NCI-H446 treated with DMSO at 0.1 percent for 48 hours (cell line): ENCODE data around the gene TNFRSF18.

ENCODE experiments used
- DNase-seq: peaks from one replicate; lab custom pipeline; 2025; lab: John Stamatoyannopoulos, UW

TNFRSF18 gene

DNA sequence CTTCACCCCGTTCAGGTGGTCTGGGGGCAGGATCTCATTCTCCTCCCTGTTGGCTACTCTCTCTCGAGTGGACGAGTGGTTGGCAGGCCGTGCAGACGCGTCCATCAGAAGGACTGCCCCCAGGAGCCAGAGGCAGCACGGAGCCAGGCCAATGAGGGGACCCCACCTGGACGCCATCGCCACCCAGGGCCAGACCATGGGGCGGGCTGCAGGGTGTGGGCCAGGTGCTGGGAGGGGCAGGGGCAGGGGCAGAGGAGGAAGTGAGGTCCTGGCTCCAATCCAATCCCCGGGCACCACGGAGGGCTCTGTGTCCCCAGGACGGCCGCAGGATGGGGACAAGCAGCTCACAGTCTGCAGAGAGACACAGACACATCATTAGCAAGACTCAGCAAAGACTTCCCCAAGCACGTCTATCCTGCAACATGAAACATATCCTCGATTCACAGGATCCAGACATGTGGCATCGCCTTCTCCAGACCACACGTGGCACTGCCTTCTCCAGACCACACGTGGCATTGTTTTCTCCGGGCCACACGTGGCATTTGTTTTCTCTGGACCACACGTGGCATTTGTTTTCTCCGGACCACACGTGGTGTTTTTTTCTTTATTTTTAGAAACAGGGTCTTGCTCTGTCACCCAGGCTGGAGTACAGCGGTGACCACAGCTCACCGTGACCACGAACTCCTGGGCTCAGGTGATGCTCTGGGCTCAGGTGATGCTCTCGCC is 22.4 kb upstream of the TNFRSF18 start:
- DNase-seq = no peak

DNA sequence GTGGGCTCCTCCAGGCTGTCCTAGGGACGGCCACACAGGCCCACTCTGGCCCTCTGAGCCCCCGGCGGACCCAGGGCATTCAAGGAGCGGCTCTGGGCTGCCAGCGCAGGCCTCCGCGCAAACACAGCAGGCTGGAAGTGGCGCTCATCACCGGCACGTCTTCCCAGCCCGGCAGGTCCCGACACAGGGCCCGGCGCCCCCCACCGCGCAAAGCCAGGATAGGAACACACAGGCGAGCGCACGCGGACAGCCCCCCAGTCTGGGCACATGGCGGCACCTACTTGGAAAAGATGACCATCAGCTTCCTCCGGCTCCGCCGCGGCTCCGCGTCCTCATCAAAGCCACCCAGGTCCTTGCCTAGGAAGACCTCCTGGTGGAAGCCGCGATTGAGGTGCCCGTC is 21.8 kb upstream of the TNFRSF18 start:
- DNase-seq = no peak

DNA sequence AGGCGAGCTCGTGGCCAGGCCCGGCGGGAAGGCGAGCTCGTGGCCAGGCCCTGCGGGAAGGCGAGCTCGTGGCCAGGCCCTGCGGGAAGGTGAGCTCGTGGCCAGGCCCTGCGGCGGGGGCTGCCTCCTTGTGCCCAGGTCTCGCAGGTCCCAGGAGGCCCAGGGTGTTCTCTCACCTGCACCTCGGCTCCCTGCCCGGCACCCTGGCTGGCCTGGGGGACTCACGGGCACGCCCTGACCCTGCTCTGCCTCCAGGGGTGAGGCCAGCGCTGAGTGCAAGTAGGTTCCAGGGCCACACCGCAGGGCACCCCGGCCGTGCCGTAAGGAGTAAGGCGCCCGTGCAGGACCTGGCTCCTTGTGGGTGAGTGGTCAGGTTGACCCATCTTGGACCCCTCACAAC is 21.0 kb upstream of the TNFRSF18 start:
- no peak for DNase-seq

DNA sequence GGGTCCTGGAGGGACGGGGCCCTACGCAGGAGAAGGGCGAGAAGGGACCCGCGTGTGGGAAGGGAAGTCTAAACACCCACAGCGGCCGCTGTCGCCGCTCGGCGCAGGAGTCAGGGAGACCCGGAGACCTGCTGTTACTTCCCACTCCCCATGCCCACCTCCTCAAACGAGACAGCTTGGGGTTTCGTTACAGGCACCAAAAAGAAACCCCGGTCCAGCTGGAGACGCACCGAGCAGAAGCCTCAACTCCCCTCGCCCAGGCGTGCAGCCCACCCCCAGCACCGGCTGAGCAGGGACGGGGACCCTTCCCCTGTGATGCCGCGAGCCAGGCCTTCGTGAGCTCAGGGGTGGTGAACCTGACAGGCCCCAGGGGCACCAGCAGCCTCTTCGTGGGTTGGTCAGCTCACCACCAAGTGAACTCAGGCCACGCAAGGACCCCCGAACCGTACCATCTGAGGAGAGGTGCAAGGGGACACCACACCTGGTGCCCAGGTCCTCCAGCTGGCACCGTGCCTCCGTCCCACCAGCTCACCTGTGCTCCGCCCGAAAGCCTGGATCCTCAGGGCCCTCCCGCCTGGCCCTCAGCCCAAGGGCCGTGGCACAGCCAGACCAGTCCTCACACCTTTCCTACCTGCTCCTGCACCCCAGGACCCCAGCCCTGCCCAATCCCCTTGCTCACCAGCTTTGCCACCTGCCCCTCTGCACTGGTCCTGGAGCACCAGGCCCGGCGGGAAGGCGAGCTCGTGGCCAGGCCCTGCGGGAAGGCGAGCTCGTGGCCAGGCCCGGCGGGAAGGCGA is 20.4 kb upstream of the TNFRSF18 start:
- DNase-seq = no peak

DNA sequence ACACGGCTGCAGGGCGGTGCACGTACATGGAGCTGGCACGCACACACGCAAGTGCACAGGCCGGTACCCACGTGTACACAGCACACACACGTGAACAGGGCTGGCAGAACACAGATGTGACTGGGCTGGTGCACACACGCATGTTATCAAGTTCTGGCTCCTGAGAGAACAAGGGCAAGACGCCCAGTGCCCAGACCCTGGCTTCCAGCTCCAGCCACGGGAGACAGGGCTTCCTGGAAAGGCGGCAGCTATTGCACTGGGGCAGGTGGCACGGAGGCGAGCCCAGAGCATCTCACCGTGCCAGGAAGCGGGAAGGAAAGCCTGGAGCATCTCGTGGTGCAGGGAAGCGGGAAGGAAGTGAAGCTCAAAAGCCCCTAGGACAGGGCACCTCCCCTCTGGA is 19.5 kb upstream of the TNFRSF18 start:
- DNase-seq = no peak

DNA sequence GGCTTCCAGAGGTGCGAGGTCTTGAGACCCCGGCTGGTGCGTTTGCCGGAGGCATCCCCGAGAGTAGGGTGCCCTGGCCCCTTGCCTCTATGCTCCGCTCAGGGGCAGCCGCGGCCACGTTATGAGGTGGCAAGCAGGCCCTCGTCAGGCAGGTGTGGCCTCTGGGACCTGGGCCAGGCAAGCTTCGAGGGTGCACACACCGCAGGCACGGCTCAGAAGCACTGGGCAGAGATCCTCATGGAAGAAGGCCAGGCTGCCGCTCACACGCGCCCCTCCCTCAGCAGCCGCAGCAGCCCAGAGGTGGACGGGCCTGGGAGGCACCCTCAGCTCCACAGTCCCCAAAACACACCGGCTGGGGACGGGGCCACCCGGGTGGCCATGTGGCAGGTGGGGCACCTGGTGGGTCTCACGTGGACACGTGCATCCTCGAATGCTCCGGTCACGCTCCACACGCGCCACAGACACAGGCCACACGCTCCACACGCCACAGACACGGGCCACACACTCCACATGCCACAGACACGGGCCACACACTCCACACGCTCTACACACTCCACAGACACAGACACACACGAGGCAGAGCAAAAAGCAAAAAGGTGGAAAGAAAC is 18.9 kb upstream of the TNFRSF18 start:
- no peak for DNase-seq

DNA sequence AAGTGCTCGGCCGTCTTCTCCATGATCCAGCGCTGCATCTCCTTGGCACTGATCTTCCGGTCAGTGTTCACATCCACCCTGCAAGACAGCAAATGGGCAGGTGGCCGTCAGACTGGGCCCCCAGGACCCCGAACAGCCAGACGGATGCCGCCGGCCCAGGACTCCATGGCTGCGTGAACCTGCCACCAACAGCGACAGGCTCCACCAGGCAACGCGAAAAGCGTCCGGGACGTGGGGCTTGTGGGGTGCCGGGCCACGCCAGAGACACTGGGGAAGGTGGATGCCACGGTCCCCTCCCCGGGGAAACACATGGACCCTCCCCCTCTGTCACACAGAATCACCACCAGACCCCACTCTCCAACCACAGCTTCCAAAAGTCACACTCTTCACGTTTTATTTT is 17.5 kb upstream of the TNFRSF18 start:
- no peak for DNase-seq

DNA sequence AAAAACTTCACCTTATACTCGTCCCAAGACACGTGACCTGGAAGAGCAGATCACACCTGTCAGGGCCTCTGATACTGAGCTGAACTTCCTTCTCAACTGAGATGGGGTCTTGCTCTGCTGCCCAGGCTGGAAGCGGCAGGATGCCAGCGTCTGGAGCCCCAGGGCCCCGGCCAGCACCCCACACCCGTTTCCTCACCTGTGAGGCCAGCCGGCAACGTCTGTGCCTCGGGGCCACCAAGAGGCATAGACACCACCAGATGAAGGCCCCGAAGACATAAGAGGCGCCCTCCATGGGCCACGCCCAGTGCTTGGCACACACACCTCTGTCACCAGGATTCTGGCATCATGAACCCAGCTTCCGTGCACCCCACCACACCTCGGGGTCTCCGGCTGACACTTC is 16.9 kb upstream of the TNFRSF18 start:
- DNase-seq = no peak

DNA sequence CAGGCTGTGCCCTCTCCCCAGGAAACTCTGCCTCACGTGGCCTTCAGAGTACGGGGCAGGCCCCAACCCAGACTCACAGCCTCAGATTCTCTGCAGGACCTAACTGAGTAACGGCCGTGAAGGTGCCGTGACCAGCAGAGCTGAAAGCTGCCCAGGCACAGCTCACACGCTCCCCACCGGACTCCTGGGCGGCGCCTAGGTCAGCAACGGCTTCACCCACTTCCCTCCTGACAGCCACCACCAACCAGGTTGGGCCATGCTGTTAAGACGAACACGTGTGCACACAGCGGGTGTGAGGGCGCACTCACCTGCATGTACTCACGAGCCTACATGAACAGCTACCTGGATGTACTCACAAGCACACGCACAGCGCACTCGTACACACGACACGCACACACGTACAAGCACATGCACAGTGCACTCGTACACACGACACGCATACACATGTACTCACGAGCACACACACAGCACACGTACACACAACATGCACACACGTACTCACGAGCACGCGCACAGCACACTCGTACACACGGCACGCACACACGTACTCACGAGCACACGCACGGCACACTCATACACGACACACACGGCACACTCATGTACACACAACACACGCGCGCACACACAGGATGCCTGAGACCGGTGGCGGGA is 16.3 kb upstream of the TNFRSF18 start:
- DNase-seq = no peak

DNA sequence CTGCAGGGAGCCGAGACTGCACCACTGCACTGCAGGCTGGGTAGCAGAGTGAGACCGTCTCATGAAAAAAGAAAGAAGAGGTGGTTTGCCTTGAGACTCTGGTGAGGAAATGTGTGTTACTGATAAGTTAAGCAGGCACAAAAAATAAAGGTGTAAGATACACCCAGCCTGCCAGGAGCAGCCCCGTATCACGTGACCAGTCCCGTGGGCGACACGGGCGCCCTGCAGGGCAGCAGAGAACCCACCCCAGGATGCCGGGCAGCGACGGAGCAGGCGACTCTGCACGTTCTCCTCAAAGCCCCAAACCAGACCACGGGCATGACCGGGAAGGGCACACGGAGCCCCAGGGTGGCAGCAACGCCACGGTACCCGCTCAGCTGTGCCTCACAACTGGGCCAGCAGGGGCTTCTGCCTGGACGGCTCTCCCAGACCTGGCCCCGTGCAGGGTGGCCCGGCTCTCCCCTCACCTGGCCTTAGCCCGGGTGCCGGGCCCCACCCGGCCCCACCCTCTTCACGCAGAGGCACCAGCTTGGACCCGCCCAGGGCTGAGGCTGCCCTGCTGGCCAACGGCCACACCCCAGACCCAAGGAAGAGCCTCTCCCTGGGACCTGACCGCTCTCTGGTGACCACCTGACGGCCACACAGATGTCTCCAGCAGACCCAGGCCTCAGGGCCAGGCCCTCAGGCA is 15.6 kb upstream of the TNFRSF18 start:
- DNase-seq = no peak

DNA sequence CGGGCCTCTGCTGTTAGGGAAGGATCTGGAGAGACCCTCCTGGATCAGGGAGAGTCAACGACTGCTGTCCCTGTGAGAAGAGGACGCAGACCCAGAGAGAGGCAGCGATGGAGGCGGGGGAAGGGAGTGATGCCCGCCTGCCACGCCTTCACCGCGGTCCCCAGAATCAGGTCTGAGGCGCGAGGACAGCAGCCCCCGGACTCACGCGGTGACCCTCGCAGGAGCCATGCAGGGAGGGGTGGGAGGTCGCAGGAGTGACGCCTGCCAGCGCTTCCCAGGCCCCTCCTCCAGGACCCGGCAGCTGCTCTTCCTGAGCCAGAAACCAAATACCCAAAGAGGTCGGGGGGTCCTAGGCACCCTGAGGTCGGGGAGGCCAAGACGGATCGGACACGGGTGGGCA is 13.8 kb upstream of the TNFRSF18 start:
- no peak for DNase-seq

DNA sequence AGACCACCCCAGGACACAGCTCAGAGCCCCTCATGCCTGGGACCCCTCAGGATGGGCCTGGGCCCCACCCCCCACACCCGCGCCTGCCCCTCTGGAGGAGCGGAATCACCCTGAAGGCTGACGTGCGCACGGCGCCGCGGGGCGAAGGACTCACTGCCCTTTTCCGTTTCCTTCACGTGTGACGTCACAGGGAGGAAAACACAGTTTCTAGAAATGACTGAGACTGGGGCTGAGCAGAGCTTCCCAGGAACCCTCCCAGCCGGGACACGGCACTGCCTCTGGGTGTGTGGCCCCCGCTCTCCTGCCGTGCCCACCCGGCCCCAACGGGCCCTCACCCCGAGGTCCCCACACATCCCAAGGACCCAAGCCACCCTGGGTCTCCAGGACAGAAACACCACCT is 12.9 kb upstream of the TNFRSF18 start:
- DNase-seq = no peak

DNA sequence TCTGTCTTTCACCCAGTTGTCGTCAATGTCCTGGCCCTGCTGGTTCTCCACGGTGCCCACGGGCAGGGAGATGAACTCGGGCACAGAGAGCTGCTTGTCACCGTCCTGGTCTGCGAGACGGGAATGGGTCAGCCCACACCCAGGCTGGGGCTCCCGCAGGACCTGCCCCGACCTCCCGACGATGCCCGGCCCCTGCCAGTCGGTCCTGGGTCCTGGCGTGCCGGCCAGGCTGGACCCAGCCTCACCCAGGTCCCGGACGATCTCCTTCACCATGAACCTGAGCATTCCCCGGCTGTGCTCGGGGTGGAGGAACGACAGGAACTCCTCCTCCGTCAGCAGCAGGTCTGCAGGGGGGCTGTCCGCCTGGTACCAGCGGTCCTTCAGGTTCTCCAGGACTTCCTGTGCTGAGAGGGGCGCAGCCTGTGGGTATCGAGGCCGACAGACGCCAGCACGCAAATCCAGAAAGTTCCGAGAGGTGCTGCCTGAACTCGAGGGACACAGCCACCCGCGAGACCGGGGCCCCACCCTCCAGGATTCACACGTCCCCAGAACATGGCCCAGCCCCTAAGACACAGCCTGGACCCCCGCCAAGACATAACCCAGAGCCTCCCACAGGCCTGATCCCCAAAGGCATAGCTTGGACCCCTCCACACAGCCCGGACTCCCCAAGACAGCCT is 12.3 kb upstream of the TNFRSF18 start:
- DNase-seq = no peak

DNA sequence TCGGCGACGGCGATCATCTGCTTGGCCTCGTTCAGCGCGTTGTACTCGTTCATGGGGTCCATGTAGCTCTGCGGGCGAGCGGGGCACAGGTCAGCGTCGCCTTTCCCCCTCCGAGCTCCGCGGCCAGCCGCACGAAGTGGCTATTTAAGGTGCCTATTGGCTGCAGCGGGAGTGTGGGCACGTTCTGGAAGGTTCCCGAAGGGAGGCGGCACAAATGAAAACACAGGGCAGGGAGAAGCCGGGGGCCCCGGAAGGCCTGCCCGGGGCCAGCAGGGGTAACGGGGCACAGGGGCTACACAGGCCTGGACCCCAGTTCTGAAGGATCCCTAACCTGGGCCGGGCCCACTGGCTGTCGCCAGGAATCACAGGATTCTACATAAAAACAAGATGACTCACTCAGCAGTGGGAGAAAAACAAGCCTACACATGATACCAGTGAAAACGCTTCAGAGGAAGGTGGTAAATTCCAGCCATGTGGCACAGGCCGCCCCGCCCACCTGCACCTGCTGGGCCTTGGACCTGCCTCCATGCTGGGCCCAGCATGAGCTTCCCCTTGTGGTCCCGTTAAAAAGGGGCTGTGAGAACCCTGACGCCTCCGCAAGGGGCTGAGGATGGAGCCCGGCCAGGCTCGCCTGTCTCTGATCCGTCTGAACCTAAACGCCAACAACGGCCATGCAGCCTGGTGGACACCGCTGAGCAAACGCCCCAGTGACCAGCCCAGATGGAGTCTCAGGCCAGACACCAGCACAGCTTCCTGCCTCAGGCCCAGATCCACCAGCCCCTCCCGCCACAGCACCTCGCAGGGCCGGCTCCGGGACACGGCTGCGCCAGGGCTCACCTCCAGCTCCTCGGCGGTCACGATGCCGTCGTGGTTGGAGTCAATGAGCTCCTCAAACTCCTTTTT is 11.5 kb upstream of the TNFRSF18 start:
- DNase-seq = no peak

DNA sequence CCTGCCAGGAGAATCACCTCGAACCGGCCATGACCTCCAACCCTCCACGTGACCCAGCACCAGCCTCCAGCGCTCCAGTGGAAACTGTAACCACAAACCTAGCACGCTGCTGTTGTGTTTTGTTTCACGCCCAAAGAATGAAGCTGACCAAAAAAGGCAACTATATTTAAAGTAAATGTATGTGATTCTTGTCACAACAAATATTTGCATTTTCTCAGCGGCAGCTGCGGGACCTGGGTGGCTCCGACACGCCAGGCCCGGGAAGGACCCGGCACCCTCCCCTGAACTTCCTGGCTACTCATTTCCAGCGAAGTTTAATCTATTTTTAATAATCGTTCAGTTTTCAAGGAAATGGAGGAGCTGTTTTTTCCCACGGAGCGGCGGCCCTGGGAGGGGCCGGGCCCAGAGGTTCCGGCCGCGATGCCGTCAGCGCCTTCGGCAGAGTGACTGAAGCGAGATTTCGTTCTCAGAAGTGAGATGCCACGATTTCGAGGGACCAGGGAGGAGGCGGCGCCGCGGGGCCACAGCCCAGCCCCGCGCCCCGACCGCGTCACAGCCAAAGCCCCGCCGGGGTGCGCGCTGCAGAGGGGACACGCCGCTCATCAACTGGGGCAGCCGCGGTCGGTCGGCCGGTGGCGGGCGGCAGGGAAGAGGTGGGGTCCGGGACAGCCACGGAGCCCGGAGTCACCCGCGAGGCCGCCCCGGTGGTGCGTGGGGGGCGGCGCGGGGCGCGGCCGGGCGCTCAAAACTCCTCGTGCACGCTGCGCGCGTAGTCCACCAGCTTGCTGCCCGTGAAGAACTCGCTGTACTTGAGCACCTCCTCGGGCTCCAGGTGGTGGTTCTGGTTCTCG is 10.6 kb upstream of the TNFRSF18 start:
- DNase-seq = no peak

DNA sequence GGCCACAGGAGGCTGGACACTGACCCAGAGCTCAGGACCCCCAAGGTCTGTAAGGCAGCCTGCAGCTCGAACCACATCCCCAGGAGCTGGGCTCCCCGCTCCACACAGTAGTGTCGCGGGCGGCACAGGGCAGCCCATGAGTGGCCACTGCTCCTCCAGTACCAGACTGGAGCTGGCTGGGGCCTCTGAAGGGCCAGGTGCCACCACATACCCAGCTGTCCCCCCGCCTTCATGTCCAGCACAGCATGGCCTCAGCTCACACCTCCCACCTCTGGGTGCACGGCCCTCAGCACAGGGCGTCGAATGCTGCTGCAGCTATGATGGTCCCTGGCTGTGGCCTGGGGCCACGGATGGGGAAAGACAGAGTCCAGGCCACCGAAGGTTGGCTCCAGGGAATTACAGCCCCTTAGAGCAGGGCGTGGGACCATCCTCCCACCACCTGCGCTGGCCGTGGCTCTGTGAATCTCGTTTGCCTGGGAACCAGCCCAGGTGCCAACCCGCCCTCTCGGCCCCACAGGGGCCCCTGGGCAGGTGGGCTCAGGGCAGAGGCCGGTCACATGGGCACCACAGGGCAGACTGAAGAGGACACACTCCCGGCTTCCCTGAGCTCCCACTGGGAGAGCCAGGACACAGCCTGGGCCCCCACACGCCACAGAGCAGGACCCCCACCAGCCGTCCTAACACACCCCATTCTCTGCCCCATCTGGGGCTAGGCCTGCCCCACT is 9.7 kb upstream of the TNFRSF18 start:
- no peak for DNase-seq

DNA sequence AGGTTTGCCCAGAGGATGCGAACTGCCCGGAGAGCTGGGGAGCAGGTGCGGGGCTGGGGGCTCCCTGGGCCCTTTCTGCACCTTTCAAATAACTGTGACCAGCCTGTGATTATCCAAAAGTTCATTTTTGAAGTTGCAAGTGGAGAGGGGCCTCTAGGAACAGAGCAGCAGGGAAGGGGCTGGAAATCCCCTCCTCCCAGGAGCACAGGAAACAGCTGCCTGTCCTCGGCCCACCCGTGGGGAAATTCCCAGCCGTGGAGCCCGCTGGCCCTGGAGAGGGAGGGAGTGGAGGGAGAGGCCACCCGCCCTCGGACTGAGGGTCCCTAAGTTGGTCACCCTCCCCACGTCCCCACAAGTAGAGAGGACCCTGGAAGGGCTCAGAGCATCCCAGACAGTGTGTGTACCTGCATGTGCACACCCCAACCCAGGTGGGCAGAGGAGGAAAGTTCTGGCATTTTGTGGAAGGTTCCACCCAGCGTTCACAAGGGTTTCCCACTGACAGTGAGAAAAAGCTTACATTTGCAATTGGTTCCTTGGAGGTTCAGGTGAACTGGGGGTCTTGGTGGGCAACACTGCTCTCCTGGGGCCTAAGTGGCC is 8.8 kb upstream of the TNFRSF18 start:
- no peak for DNase-seq
